A549 (cell line): Measurements from ENCODE around the gene ASTN1. TPM values are rescaled to one million over a fixed set of nuclear protein-coding genes. Genes with fewer than 3 reads are reported as not detected.

ENCODE experiments used
- ATOH8 ChIP-seq: fragments of 250-450 bp; sonication (Bioruptor Pico); IDR thresholded peaks from 2 replicates; pipeline ENCODE4 v1.5.0; 2020; ENCODE audit warnings: low read depth, mild to moderate bottlenecking, moderate library complexity
- E2F6 ChIP-seq: IDR thresholded peaks from 2 replicates; pipeline ENCODE4 v1.6.1; 2012; ENCODE audit warnings: low read depth, borderline replicate concordance
- polyA plus RNA-seq, 4 experiments: library from polyadenylated mRNA; depleted of rRNA in 3 of 4; stranded (reverse); fragments of >200 nt; fragmentation: RNase III in 1 of 4; extraction: RNeasy Plus Mini Kit Qiagen cat#74134 plus additional on column Dnase treatment in 1 of 4; gene quantifications; 2 replicates in 3 of 4; 3 replicates in 1 of 4; pipeline ENCODE4 v1.2.3, GENCODE V29; 2011 to 2017
- small RNA-seq, 6 experiments: library from RNA; depleted of rRNA; stranded (forward); fragments of <200 nt; gene quantifications; one replicate each; pipeline ENCODE3, GENCODE V24; 2012

Gene ASTN1
- polyA plus RNA-seq, 2 of the 4 experiments (the other 2 are of a cell fraction) = not detected

GRCh38 chr1:176809292-176809691 is 355.2 kb downstream of the ASTN1 start (continued):
- TF ChIP-seq E2F6 (no peak), ATOH8 (CRISPR knock-in tag) (no peak)
- TF ChIP-seq, all 56 proteins: peak for 0

Small RNAs within 50 kb of the gene (small RNA-seq; reads per million reads assigned to genes)
- 0 reads per million in 6 experiments for gene MIR488

Other genes starting within 250 kb of the ASTN1 start
- gene BRINP2, start 6.2 kb upstream of the ASTN1 start, polyA plus RNA-seq (2011; rRNA removed) = 0.07 and 0.09 TPM in 2 replicates
- 0.04 TPM in 2 of 3 replicates, not detected in the other for gene BRINP2, start 6.2 kb upstream of the ASTN1 start, polyA plus RNA-seq (2017; fragmentation: RNase III; extraction: RNeasy Plus Mini Kit Qiagen cat#74134 plus additional on column Dnase treatment)